Measurements from ENCODE around the gene SYNPR. TPM values are rescaled to one million over a fixed set of nuclear protein-coding genes. Genes with fewer than 3 reads are reported as not detected.

The SYNPR gene
- total and polyA plus RNA-seq, 11 donors = 0.11 to 1.0 (median 0.41) TPM; not detected in 7

GRCh38 chr3:63429905-63430304 is 151.8 kb downstream of the SYNPR start:
- no peak overlapping the region for H3K27ac ChIP-seq
- no peaks in the 10 kb centered on the region for H3K27me3 ChIP-seq
- no peaks in the 10 kb centered on the region for H3K4me1 ChIP-seq
- intact Hi-C loops (cut with DNase I) = no loop called here
- no peaks in the 10 kb centered on the region for H3K9me3 ChIP-seq
- DNase-seq = no peak
- WGBS, 4 donors = 34 to 42% (median 38%) methylated on average over 2 of the region's 2 CpGs
- ATAC-seq = no peak
- no peak overlapping the region for H3K4me3 ChIP-seq
- TF ChIP-seq, protein P1, sequence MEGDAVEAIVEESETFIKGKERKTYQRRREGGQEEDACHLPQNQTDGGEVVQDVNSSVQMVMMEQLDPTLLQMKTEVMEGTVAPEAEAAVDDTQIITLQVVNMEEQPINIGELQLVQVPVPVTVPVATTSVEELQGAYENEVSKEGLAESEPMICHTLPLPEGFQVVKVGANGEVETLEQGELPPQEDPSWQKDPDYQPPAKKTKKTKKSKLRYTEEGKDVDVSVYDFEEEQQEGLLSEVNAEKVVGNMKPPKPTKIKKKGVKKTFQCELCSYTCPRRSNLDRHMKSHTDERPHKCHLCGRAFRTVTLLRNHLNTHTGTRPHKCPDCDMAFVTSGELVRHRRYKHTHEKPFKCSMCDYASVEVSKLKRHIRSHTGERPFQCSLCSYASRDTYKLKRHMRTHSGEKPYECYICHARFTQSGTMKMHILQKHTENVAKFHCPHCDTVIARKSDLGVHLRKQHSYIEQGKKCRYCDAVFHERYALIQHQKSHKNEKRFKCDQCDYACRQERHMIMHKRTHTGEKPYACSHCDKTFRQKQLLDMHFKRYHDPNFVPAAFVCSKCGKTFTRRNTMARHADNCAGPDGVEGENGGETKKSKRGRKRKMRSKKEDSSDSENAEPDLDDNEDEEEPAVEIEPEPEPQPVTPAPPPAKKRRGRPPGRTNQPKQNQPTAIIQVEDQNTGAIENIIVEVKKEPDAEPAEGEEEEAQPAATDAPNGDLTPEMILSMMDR (IDR thresholded peaks at IDR 0.05) = no peak
- no peak for TF ChIP-seq POLR2A (IDR thresholded peaks at IDR 0.05)
- H3K36me3 ChIP-seq = no peaks in the 10 kb centered on the region

- H3K4me1 ChIP-seq = no peaks in the 10 kb centered on the region
- intact Hi-C loops (cut with DNase I) = no loop called here
- no peak for DNase-seq
- no peaks in the 10 kb centered on the region for H3K9me3 ChIP-seq
- TF ChIP-seq, protein P1 (IDR thresholded peaks at IDR 0.05) = no peak
- H3K36me3 ChIP-seq = no peaks in the 10 kb centered on the region
- H3K4me3 ChIP-seq = no peak overlapping the region
- H3K27me3 ChIP-seq = no peaks in the 10 kb centered on the region
- H3K27ac ChIP-seq = no peak overlapping the region
- ATAC-seq = no peak
Measured at GRCh38 chr3:63430875-63431274, 152.8 kb downstream of the SYNPR start.

DNA sequence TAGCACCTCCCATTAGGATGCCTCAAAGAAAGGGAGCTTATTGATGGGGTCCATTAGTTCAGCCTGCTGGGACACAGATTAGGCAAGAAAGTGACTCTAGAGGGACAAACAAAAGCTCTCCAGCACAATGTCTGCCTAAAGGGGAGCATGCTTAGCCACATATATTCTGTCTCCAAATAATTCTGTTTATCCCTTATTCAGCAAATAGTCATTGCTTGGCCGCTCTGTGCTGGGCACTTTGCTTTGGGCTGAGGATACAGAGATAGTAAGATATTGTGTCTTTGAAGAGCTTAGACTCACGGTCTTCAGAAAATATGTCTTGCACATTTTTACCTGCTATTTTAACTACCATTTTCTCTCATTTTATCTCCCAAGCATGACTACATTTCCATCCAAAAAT is 159.8 kb downstream of the SYNPR start:
- no peak for ATAC-seq
- no peak overlapping the region for H3K4me3 ChIP-seq
- TF ChIP-seq, protein P1 (IDR thresholded peaks at IDR 0.05) = no peak
- no peak for TF ChIP-seq POLR2A (IDR thresholded peaks at IDR 0.05)
- H3K27ac ChIP-seq = no peak overlapping the region
- H3K9me3 ChIP-seq = no peaks in the 10 kb centered on the region
- 70 to 89% (median 85%) methylated on average over 2 of the region's 2 CpGs for WGBS, 4 donors
- DNase-seq = no peak
- no peaks in the 10 kb centered on the region for H3K4me1 ChIP-seq
- H3K36me3 ChIP-seq = no peaks in the 10 kb centered on the region
- intact Hi-C loops (cut with DNase I) = no loop called here
- peaks cover 0 to 13% (median 0%) of the 10 kb centered on the region in 9 donors for H3K27me3 ChIP-seq

DNA sequence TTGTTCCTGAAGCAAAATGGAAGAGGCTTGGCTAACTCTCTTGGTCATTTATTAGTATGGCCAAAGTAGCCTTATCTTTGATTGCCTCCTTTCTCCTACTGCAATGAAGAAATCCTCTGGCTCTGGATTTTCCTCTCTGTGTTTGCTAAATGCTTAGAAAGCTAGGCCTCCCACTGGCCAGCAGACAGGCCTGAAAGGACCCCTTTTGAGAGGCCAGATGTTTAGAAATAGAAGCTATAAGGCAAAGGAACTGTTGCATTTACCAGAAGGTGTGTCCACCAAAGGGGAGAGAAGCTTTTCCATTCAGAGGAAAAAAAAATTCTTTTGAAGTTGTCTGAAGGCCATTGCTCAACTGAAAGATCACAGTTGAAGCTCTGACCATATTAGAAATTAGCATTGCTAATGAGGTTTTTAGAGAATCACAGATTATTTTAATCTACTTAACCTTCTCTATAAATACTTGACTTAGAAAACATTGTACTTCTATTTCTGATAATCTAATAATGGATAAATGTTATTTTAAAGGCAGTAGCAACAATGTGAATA is 160.8 kb downstream of the SYNPR start:
- H3K36me3 ChIP-seq = no peaks in the 10 kb centered on the region
- H3K27ac ChIP-seq = no peak overlapping the region
- no peak for ATAC-seq
- TF ChIP-seq, protein P1 (IDR thresholded peaks at IDR 0.05) = no peak
- no peak for TF ChIP-seq POLR2A (IDR thresholded peaks at IDR 0.05)
- no peak overlapping the region for H3K4me3 ChIP-seq
- no peaks in the 10 kb centered on the region for H3K9me3 ChIP-seq
- intact Hi-C loops (cut with DNase I) = no loop called here
- peaks cover 0 to 13% (median 0%) of the 10 kb centered on the region in 9 donors for H3K27me3 ChIP-seq
- DNase-seq = no peak
- no peaks in the 10 kb centered on the region for H3K4me1 ChIP-seq

All from heart left ventricle (tissue), 16 donors.